NOMO-1 treated with DMSO at 0.1 percent for 48 hours (cell line): ENCODE data around the gene HK1.
"Not testable (repeated sequence)": the region's sequence is repeated elsewhere in the genome, so short reads cannot be mapped to it uniquely, and the experiment has no call there.

Source experiments
- DNase-seq: peaks from one replicate; lab custom pipeline; 2025; ENCODE audit not compliant: unreplicated experiment; lab: John Stamatoyannopoulos, UW

Gene HK1

GRCh38 chr10:69443354-69443753, 165.1 kb downstream of the HK1 start:
- DNase-seq = no peak

DNA sequence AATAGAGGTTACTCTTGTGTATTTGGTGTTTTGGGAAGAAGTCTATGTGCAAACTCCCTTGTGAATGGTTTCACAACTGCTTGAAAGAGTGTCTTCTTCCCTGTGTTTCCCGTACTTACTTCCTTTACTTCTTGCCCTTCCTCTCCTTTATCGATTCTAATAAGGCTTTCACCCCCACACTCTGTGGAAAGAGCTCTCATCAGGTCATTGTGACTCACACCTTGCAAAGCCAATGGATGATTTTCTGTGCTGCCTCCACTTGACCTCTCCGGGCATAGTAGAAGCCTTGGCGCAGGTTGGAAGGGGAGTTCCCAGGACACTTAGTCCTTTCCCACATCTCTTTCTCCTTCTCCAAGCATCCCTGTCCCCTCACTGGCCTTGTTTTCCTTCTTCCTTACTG, 166.7 kb downstream of the HK1 start:
- no peak for DNase-seq

GRCh38 chr10:69446229-69446628, 167.9 kb downstream of the HK1 start:
- no peak for DNase-seq

DNA sequence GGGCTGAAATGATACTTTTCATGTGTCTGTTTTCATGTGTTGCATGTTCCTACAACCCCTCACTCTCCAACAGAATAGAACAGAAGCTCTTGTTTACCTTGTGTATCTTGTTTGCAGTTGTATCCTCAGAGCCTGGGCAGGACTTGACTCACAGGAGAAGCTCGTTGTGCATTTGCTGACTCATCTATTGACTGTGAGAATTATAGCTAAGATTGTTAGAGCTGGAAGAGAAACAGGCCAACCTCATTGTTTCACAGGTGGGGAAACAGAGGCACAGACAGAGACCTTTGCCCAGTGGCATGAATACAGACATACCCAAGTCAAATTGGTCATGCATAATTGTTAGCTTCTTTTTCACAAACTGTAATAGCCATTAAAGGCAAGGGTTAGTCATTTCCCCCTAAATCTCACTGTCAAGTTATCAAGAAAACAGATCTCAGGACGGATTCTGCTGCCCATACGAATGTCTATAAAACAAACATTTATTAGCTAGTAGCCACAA, 168.4 kb downstream of the HK1 start:
- DNase-seq = no peak

GRCh38 chr10:69449841-69450240, 171.5 kb downstream of the HK1 start:
- DNase-seq = peak; percentile 20

DNA sequence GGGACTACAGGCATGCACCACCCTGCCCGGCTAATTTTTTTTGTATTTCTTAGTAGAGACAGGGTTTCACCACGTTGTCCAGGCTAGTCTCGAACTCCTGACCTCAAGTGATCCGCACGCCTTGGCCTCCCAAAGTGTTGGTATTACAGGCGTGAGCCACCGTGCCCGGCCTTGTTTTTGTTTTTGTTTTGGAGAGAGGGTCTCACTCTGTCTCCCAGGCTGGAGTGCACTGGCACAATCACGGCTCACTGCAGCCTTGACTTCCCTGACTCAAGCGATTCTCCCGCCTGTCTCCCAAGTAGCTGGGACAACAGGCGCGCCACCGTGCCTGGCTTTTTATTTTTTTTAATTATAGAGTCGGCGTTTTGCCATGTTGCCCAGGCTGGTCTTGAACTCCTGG, 172.1 kb downstream of the HK1 start:
- DNase-seq = not testable (repeated sequence)

DNA sequence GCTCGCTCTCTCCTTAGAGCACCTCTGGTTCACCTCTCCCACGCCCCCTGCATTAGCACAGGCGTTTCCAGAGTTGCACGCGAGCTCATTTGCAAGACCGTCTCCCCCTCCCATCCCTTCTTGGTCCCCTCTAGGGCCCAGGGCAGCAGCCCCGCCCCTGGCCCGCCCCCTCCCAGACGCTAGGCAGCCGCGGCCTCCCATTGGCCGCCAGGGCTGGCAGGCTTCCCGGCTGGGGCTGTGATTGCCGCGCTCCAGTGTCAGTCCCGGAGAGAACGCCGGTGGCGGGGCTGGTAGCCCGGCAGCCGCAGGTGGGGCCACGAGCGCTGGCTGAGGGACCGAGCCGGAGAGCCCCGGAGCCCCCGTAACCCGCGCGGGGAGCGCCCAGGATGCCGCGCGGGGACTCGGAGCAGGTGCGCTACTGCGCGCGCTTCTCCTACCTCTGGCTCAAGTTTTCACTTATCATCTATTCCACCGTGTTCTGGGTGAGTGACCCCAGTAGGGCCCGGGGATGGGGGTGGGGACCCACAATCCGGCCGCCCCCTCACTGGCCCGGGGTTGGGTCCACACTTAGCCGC, 173.0 kb downstream of the HK1 start, which contains the start of gene TSPAN15:
TSPAN15 (plus strand) TSS at position 257 of the 575 bp plus-strand sequence; CDS start at position 387, 130 bp downstream.
- peak; percentile 62 for DNase-seq
